Neural cell (in vitro differentiated cells): Measurements from ENCODE around the gene MARF1. TPM values are rescaled to one million over a fixed set of nuclear protein-coding genes. Genes with fewer than 3 reads are reported as not detected.

Experiments
- H2AFZ ChIP-seq: fragments of 200-600, 300-800 bp; sonication (generic), shearing (Covaris generic); 2 replicates; pipeline ENCODE4 v1.6.0; 2014; ENCODE audit warnings: low read depth, mild to moderate bottlenecking, antibody characterized with exemption, low read length, moderate library complexity
- H3F3A ChIP-seq: fragments of 200-600 bp; shearing (Covaris generic); 2 replicates; pipeline ENCODE4 v1.6.1; 2016; ENCODE audit warnings: mild to moderate bottlenecking, moderate library complexity, mixed read lengths, antibody characterized with exemption, low read length; ENCODE audit not compliant: insufficient read depth, poor library complexity, severe bottlenecking
- H3K27ac ChIP-seq: fragments of 200-600, 300-800 bp; sonication (generic), shearing (Covaris generic); 2 replicates; pipeline ENCODE4 v1.5.1; 2014; ENCODE audit warnings: mild to moderate bottlenecking, low read length, moderate library complexity
- H3K27me3 ChIP-seq: fragments of 300-800, 200-600 bp; sonication (generic), shearing (Covaris generic); 2 replicates; pipeline ENCODE4 v1.6.0; 2014; ENCODE audit warnings: mild to moderate bottlenecking, low read depth, low read length, moderate library complexity; ENCODE audit not compliant: insufficient read depth
- H3K36me3 ChIP-seq: fragments of 300-800, 200-600 bp; sonication (generic), shearing (Covaris generic); 2 replicates; pipeline ENCODE4 v1.5.1; 2014; ENCODE audit warnings: mild to moderate bottlenecking, antibody characterized with exemption, low read length, moderate library complexity; ENCODE audit not compliant: insufficient read depth
- H3K4me2 ChIP-seq: fragments of 300-800, 200-600 bp; sonication (generic), shearing (Covaris generic); 2 replicates; pipeline ENCODE4 v1.6.0; 2014; ENCODE audit warnings: mild to moderate bottlenecking, low read length
- H3K4me3 ChIP-seq: fragments of 300-800, 200-600 bp; sonication (generic), shearing (Covaris generic); 2 replicates; pipeline ENCODE4 v1.5.1; 2014; ENCODE audit warnings: mild to moderate bottlenecking, low read length, moderate library complexity
- H3K79me2 ChIP-seq: fragments of 200-600 bp; shearing (Covaris generic); replicated peaks from 2 replicates; pipeline ENCODE4 v1.6.0; 2014; ENCODE audit warnings: mild to moderate bottlenecking, low read length, moderate library complexity; ENCODE audit not compliant: insufficient read depth
- H3K9ac ChIP-seq: fragments of 300-800, 200-600 bp; sonication (generic), shearing (Covaris generic); 2 replicates; pipeline ENCODE4 v1.6.1; 2016; ENCODE audit warnings: mild to moderate bottlenecking, low read length, mixed read lengths
- H3K9me2 ChIP-seq: fragments of 200-600 bp; shearing (Covaris generic); 2 replicates; pipeline ENCODE4 v1.6.1; 2016; ENCODE audit warnings: mild to moderate bottlenecking, low read length, mixed read lengths; ENCODE audit not compliant: insufficient read depth
- H3K9me3 ChIP-seq: fragments of 200-600, 300-800 bp; sonication (generic), shearing (Covaris generic); 2 replicates; pipeline ENCODE4 v1.6.1; 2016; ENCODE audit warnings: mild to moderate bottlenecking, mixed run types, low read length, moderate library complexity, mixed read lengths
- H4K20me1 ChIP-seq: fragments of 200-600 bp; shearing (Covaris generic); 2 replicates; pipeline ENCODE4 v1.6.1; 2016; ENCODE audit warnings: mild to moderate bottlenecking, mixed run types; ENCODE audit not compliant: insufficient read depth
- CTCF ChIP-seq: fragments of 450-650 bp; IDR thresholded peaks from 2 replicates; pipeline ENCODE4 v1.5.1; 2014; ENCODE audit warnings: antibody characterized with exemption, mild to moderate bottlenecking, moderate library complexity; ENCODE audit not compliant: poor library complexity, severe bottlenecking
- EP300 ChIP-seq: fragments of 450-650 bp; conservative IDR thresholded peaks from 2 replicates; pipeline ENCODE4 v1.6.1; 2014; ENCODE audit warnings: antibody characterized with exemption, mild to moderate bottlenecking, moderate library complexity; ENCODE audit not compliant: poor library complexity, severe bottlenecking
- EZH2 ChIP-seq: fragments of 200-600, 300-800 bp; shearing (Covaris generic), sonication (generic); IDR thresholded peaks from 2 replicates; pipeline ENCODE4 v1.6.1; 2014; ENCODE audit warnings: antibody characterized with exemption, low read length, borderline replicate concordance, mild to moderate bottlenecking; ENCODE audit not compliant: insufficient read depth, poor library complexity, severe bottlenecking
- MXI1 ChIP-seq: fragments of 450-650 bp; conservative IDR thresholded peaks from 2 replicates; pipeline ENCODE4 v1.6.1; 2014; ENCODE audit warnings: antibody characterized with exemption, mild to moderate bottlenecking; ENCODE audit not compliant: poor library complexity, severe bottlenecking
- POLR2AphosphoS5 ChIP-seq: IDR thresholded peaks from 2 replicates; pipeline ENCODE4 v1.6.1; 2012
- RAD21 ChIP-seq: fragments of 450-650 bp; conservative IDR thresholded peaks from 2 replicates; pipeline ENCODE4 v1.6.1; 2014; ENCODE audit warnings: antibody characterized with exemption, mild to moderate bottlenecking, moderate library complexity
- REST ChIP-seq: IDR thresholded peaks from 2 replicates; pipeline ENCODE4 v1.6.1; 2012; ENCODE audit warnings: borderline replicate concordance
- SMC3 ChIP-seq: fragments of 450-650 bp; conservative IDR thresholded peaks from 2 replicates; pipeline ENCODE4 v1.6.1; 2014; ENCODE audit warnings: antibody characterized with exemption, mild to moderate bottlenecking, moderate library complexity; ENCODE audit not compliant: poor library complexity
- TAF1 ChIP-seq: IDR thresholded peaks from 2 replicates; pipeline ENCODE4 v1.6.1; 2012; ENCODE audit warnings: low read depth
- polyA plus RNA-seq: library from polyadenylated mRNA; depleted of rRNA; stranded (reverse); fragments of >200 nt; gene quantifications from 2 replicates; pipeline ENCODE4 v1.2.3, GENCODE V29; 2014

The MARF1 gene
- polyA plus RNA-seq, 1 donor from 2014 or later, result 23.2 TPM

GRCh38 chr16:15545544-15545943 lies 97.4 kb downstream of the MARF1 start:
- Histone ChIP-seq H3K27me3 (no peaks in the 10 kb centered on the region), H3K9ac (no peak overlapping the region), H3F3A (no peaks in the 10 kb centered on the region), H4K20me1 (no peaks in the 10 kb centered on the region), H2AFZ (no peak overlapping the region), H3K4me3 (no peak overlapping the region), H3K27ac (no peak overlapping the region), H3K4me2 (no peak overlapping the region), H3K9me2 (no peaks in the 10 kb centered on the region), H3K9me3 (no peaks in the 10 kb centered on the region), H3K79me2 (no peaks in the 10 kb centered on the region), H3K36me3 (no peaks in the 10 kb centered on the region)
- TF ChIP-seq EZH2 (no peak), EP300 (no peak), CTCF (no peak), RAD21 (no peak), REST (no peak), SMC3 (no peak), MXI1 (no peak), TAF1 (no peak), POLR2AphosphoS5 (no peak)

- no peak overlapping the region for H3K9ac ChIP-seq
- no peaks in the 10 kb centered on the region for H4K20me1 ChIP-seq
- no peak overlapping the region for H3K4me2 ChIP-seq
- H3K27me3 ChIP-seq, result no peaks in the 10 kb centered on the region
- H3K9me2 ChIP-seq, result no peaks in the 10 kb centered on the region
- no peaks in the 10 kb centered on the region for H3K36me3 ChIP-seq
- H2AFZ ChIP-seq, result no peak overlapping the region
- no peaks in the 10 kb centered on the region for H3K9me3 ChIP-seq
- H3K79me2 ChIP-seq, result no peaks in the 10 kb centered on the region
- TF ChIP-seq CTCF (no peak), REST (no peak), EZH2 (no peak), EP300 (no peak), POLR2AphosphoS5 (no peak), RAD21 (no peak), TAF1 (no peak), SMC3 (no peak)
- H3K4me3 ChIP-seq, result no peak overlapping the region
- H3F3A ChIP-seq, result no peaks in the 10 kb centered on the region
- H3K27ac ChIP-seq, result no peak overlapping the region
Measured at GRCh38 chr16:15544405-15544804, 98.5 kb downstream of the MARF1 start.
